Ascending aorta (tissue), 2 donors: Measurements from ENCODE around the gene TRABD2B. TPM values are rescaled to one million over a fixed set of nuclear protein-coding genes. Genes with fewer than 3 reads are reported as not detected.
A peak's percentile ranks its signal among the peaks of the same experiment; 100 is the strongest.

Source experiments
- DNase-seq, 2 donors: peaks; one replicate each; pipeline ENCODE4 v3.0.0-alpha.2; 2019; ENCODE audit warnings: low spot score in 2 of 2
- H3K27ac ChIP-seq, 2 donors: fragments of 200-600 bp; sonication (generic); one replicate each; pipeline ENCODE4 v1.5.1; 2016 to 2017; ENCODE audit warnings: mild to moderate bottlenecking in 1 of 2
- H3K27me3 ChIP-seq: fragments of 200-600 bp; sonication (generic); one replicate; pipeline ENCODE4 v1.5.1; 2017
- H3K36me3 ChIP-seq, 2 donors: fragments of 200-600 bp; sonication (generic); one replicate each; pipeline ENCODE4 v1.5.1; 2016
- H3K4me1 ChIP-seq, 2 donors: fragments of 200-600 bp; sonication (generic); one replicate each; pipeline ENCODE4 v1.5.1; 2016 to 2017; ENCODE audit warnings: mild to moderate bottlenecking in 1 of 2
- H3K4me3 ChIP-seq, 2 donors: fragments of 200-600 bp; sonication (generic); one replicate each; pipeline ENCODE4 v1.5.1; 2016 to 2017; ENCODE audit warnings: mild to moderate bottlenecking in 1 of 2
- H3K9me3 ChIP-seq, 2 donors: fragments of 200-600 bp; sonication (generic); one replicate each; pipeline ENCODE4 v1.5.1; 2016
- CTCF ChIP-seq, 3 experiments: fragments of 200-600 bp in 2 of 3; fragments of 450-650 bp in 1 of 3; sonication (generic) in 2 of 3; IDR thresholded peaks; one replicate each; pipeline ENCODE4 v1.5.1; 2016 to 2019; ENCODE audit warnings: antibody characterized with exemption in 3 of 3, mild to moderate bottlenecking in 1 of 3, moderate library complexity in 1 of 3
- intact Hi-C: fragments of 100-400 bp; cut with DNase I; formaldehyde crosslinking; loops from one replicate; pipeline ENCODE4 v1.15.1; 2023
- total RNA-seq: library from RNA; depleted of rRNA; stranded (reverse); fragments of >200 nt; gene quantifications from one replicate; pipeline ENCODE4 v1.1.0, GENCODE V29; 2016

Gene TRABD2B
- total RNA-seq, 1 donor from 2014 or later: 7.9 TPM

GRCh38 chr1:47984175-47984789, 12.9 kb downstream of the TRABD2B start:
- DNase-seq: peak in 1 of 2 donors; percentile 55
- H3K36me3 ChIP-seq: no peaks in the 10 kb centered on the region
- no peak overlapping the region for H3K4me3 ChIP-seq
- H3K4me1 ChIP-seq: peaks cover 0 to 6% of the 10 kb centered on the region in 2 donors
- TF ChIP-seq CTCF (IDR thresholded peaks at IDR 0.05): no peak
- no peaks in the 10 kb centered on the region for H3K27me3 ChIP-seq
- H3K9me3 ChIP-seq: no peaks in the 10 kb centered on the region
- H3K27ac ChIP-seq: no peak overlapping the region
- intact Hi-C loops: no loop called here

DNA sequence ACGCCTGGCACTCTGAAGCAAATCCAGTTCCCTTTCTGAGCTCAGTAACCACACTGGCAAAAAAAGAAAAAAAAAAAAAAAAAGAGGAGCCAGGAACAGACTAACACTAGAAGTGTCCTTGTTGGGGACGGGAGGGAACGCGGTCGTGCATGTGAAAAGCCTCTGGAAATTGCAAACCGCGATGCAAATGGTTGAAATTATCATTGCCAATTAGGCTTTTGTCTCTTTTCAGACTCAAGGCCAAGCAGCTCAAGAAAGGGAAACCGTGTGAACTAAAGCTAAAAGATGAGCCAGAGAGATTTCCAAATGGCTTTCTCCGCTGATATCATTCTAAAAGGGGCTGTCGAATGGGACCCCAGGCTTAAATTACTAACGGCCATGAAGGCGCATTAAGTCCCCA, 13.5 kb downstream of the TRABD2B start:
- H3K4me3 ChIP-seq: no peak overlapping the region
- no peak overlapping the region for H3K27ac ChIP-seq
- peaks cover 0 to 6% of the 10 kb centered on the region in 2 donors for H3K4me1 ChIP-seq
- H3K27me3 ChIP-seq: no peaks in the 10 kb centered on the region
- no peak for TF ChIP-seq CTCF (IDR thresholded peaks at IDR 0.05)
- intact Hi-C loops: no loop called here
- no peaks in the 10 kb centered on the region for H3K36me3 ChIP-seq
- H3K9me3 ChIP-seq: no peaks in the 10 kb centered on the region
- DNase-seq: peak in 1 of 2 donors; percentile 33

GRCh38 chr1:47981667-47982350, 15.4 kb downstream of the TRABD2B start:
- no peak overlapping the region for H3K27ac ChIP-seq
- H3K9me3 ChIP-seq: no peaks in the 10 kb centered on the region
- H3K4me3 ChIP-seq: no peak overlapping the region
- DNase-seq: no peak
- no peaks in the 10 kb centered on the region for H3K36me3 ChIP-seq
- intact Hi-C loops: no loop called here
- TF ChIP-seq CTCF (IDR thresholded peaks at IDR 0.05): no peak
- H3K27me3 ChIP-seq: no peaks in the 10 kb centered on the region
- peaks cover 0 to 6% of the 10 kb centered on the region in 2 donors for H3K4me1 ChIP-seq

GRCh38 chr1:47980501-47980900, 16.7 kb downstream of the TRABD2B start:
- DNase-seq: no peak
- intact Hi-C loops: no loop called here
- Histone ChIP-seq H3K27me3 (no peaks in the 10 kb centered on the region), H3K9me3 (no peaks in the 10 kb centered on the region), H3K27ac (no peak overlapping the region), H3K36me3 (no peaks in the 10 kb centered on the region), H3K4me3 (no peak overlapping the region), H3K4me1 (no peaks in the 10 kb centered on the region)
- TF ChIP-seq CTCF (IDR thresholded peaks at IDR 0.05): no peak

GRCh38 chr1:47979724-47980123, 17.5 kb downstream of the TRABD2B start:
- H3K27me3 ChIP-seq: no peaks in the 10 kb centered on the region
- no peaks in the 10 kb centered on the region for H3K4me1 ChIP-seq
- no peaks in the 10 kb centered on the region for H3K9me3 ChIP-seq
- intact Hi-C loops: no loop called here
- no peak overlapping the region for H3K4me3 ChIP-seq
- no peak for DNase-seq
- H3K36me3 ChIP-seq: no peaks in the 10 kb centered on the region
- no peak overlapping the region for H3K27ac ChIP-seq
- no peak for TF ChIP-seq CTCF (IDR thresholded peaks at IDR 0.05)
